HCT116 (cell line): ENCODE results near the gene ELL2. TPM values are rescaled to one million over a fixed set of nuclear protein-coding genes. Genes with fewer than 3 reads are reported as not detected.

Experiments
- ATAC-seq: fragments of 200-7000 bp; cut with Tn5 transposase; 2 replicates; pipeline ENCODE4 v1.9.1; 2020; ENCODE audit warnings: mild to moderate bottlenecking, moderate library complexity
- BruUV-seq: library from RNA; stranded (reverse); fragments of 400-500 nt; replicated peaks from 2 replicates; lab custom pipeline; 2021; lab: Mats Ljungman, UMichigan
- CTCF ChIA-PET: fragments of 300-600 bp; sonication (Branson Sonifier 250); formaldehyde crosslinking; loops from one replicate; lab custom pipeline; 2021; ENCODE audit warnings: antibody characterized with exemption; lab: Charles Lee
- POLR2A ChIA-PET: fragments of 300-600, 350-600 bp; sonication (Branson Sonifier 250); formaldehyde crosslinking; loops from one replicate; lab custom pipeline; 2021; ENCODE audit warnings: antibody characterized with exemption; lab: Charles Lee
- RAD21 ChIA-PET, 2 experiments: fragments of 300-600 bp; sonication (Branson Sonifier 250); formaldehyde crosslinking; loops; one replicate each; lab custom pipeline; 2023; ENCODE audit warnings: low total read pairs in 2 of 2; ENCODE audit not compliant: uncharacterized antibody in 2 of 2, unreplicated experiment in 2 of 2, low non-redundant PET in 1 of 2; lab: Charles Lee
- DNase-seq: peaks from one replicate; pipeline ENCODE4 v3.0.0-alpha.2; 2010; ENCODE audit warnings: low read depth, low spot score
- H2AFZ ChIP-seq: fragments of 200-600 bp; shearing (Covaris generic), sonication (generic); 2 replicates; pipeline ENCODE4 v1.6.1; 2017; ENCODE audit warnings: low read depth, mixed run types, mixed read lengths, antibody characterized with exemption, low read length; ENCODE audit not compliant: poor library complexity, severe bottlenecking
- H3K27ac ChIP-seq: 2 replicates; pipeline ENCODE4 v1.5.1; 2012; ENCODE audit warnings: low read depth, low read length
- H3K27me3 ChIP-seq: fragments of 200-600 bp; sonication (generic); 2 replicates; pipeline ENCODE4 v1.6.1; 2016; ENCODE audit warnings: mixed run types, low read length, mixed read lengths; ENCODE audit not compliant: insufficient read depth
- H3K36me3 ChIP-seq, 2 experiments: fragments of 200-500 bp in 1 of 2; fragments of 200-600 bp in 1 of 2; sonication (Bioruptor generic) in 1 of 2; sonication (generic) in 1 of 2; 2 replicates each; pipeline versions ENCODE4 v1.5.1 to v1.6.1; 2014 to 2016; ENCODE audit warnings: low read length in 2 of 2, inconsistent platforms in 1 of 2, mixed read lengths in 1 of 2, mixed run types in 1 of 2; ENCODE audit not compliant: insufficient read depth in 2 of 2, control insufficient read depth in 1 of 2
- H3K4me1 ChIP-seq, 2 experiments: fragments of 200-600 bp in 1 of 2; sonication (generic) in 1 of 2; 2 replicates each; pipeline versions ENCODE4 v1.5.1 to v1.6.1; 2012 to 2017; ENCODE audit warnings: low read length in 2 of 2, inconsistent platforms in 1 of 2, mild to moderate bottlenecking in 1 of 2, mixed read lengths in 1 of 2, mixed run types in 1 of 2, moderate library complexity in 1 of 2; ENCODE audit not compliant: insufficient read depth in 2 of 2, control insufficient read depth in 1 of 2
- H3K4me2 ChIP-seq: fragments of 200-600 bp; sonication (generic); 2 replicates; pipeline ENCODE4 v1.6.1; 2017; ENCODE audit warnings: mixed run types, low read length, mixed read lengths
- H3K4me3 ChIP-seq, 2 experiments: fragments of 200-600 bp in 1 of 2; sonication (generic) in 1 of 2; replicated peaks in 1 of 2; 2 replicates each; pipeline ENCODE4 v1.5.1; 2011 to 2016; ENCODE audit warnings: low read length in 2 of 2, control low read depth in 1 of 2, low read depth in 1 of 2, mild to moderate bottlenecking in 1 of 2, mixed read lengths in 1 of 2, mixed run types in 1 of 2
- H3K79me2 ChIP-seq: fragments of 200-600 bp; sonication (generic); 2 replicates; pipeline ENCODE4 v1.6.1; 2017; ENCODE audit warnings: mild to moderate bottlenecking, mixed run types, low read length, moderate library complexity, mixed read lengths; ENCODE audit not compliant: insufficient read depth
- H3K9ac ChIP-seq: fragments of 200-600 bp; sonication (generic); 2 replicates; pipeline ENCODE4 v1.6.1; 2016; ENCODE audit warnings: low read length, mixed read lengths
- H3K9me2 ChIP-seq: fragments of 200-600 bp; sonication (generic), shearing (Covaris generic); 2 replicates; pipeline ENCODE4 v1.6.1; 2017; ENCODE audit warnings: mixed run types, mild to moderate bottlenecking, moderate library complexity; ENCODE audit not compliant: insufficient read depth
- H3K9me3 ChIP-seq, 2 experiments: fragments of 200-500 bp in 1 of 2; fragments of 200-600 bp in 1 of 2; sonication (Bioruptor generic) in 1 of 2; sonication (generic) in 1 of 2; 2 replicates each; pipeline ENCODE4 v1.6.1; 2014 to 2017; ENCODE audit warnings: low read length in 2 of 2, mixed read lengths in 2 of 2, inconsistent platforms in 1 of 2, low read depth in 1 of 2, mild to moderate bottlenecking in 1 of 2, mixed run types in 1 of 2, moderate library complexity in 1 of 2; ENCODE audit not compliant: control insufficient read depth in 1 of 2, insufficient read depth in 1 of 2
- H4K20me1 ChIP-seq: fragments of 200-600 bp; sonication (generic), shearing (Covaris generic); 2 replicates; pipeline ENCODE4 v1.6.1; 2017; ENCODE audit warnings: mixed run types, mild to moderate bottlenecking, moderate library complexity; ENCODE audit not compliant: insufficient read depth
- CTCF ChIP-seq, 3 experiments: fragments of 200-600 bp in 1 of 3; sonication (generic) in 1 of 3; IDR thresholded peaks in 2 of 3; conservative IDR thresholded peaks in 1 of 3; 2 replicates each; pipeline ENCODE4 v1.5.1; 2012 to 2017; ENCODE audit warnings: low read depth in 2 of 3, low read length in 2 of 3, antibody characterized with exemption in 1 of 3, borderline replicate concordance in 1 of 3, control low read depth in 1 of 3, mild to moderate bottlenecking in 1 of 3, mixed read lengths in 1 of 3, mixed run types in 1 of 3, moderate library complexity in 1 of 3; ENCODE audit not compliant: insufficient read depth in 1 of 3
- FOSL1 ChIP-seq: IDR thresholded peaks from 2 replicates; pipeline ENCODE4 v1.6.1; 2012; ENCODE audit warnings: low read depth
- POLR2AphosphoS5 ChIP-seq: IDR thresholded peaks from 2 replicates; pipeline ENCODE4 v1.6.1; 2011; ENCODE audit warnings: mild to moderate bottlenecking, low read depth, low read length, moderate library complexity
- RAD21 ChIP-seq: IDR thresholded peaks from 2 replicates; pipeline ENCODE4 v1.6.1; 2012; ENCODE audit warnings: low read depth, mild to moderate bottlenecking
- SIN3A ChIP-seq: IDR thresholded peaks from 2 replicates; pipeline ENCODE4 v1.6.1; 2012; ENCODE audit warnings: low read depth
- SP1 ChIP-seq: IDR thresholded peaks from 2 replicates; pipeline ENCODE4 v1.6.1; 2012; ENCODE audit warnings: low read depth
- ZBTB33 ChIP-seq: IDR thresholded peaks from 2 replicates; pipeline ENCODE4 v1.6.1; 2011; ENCODE audit warnings: mild to moderate bottlenecking, low read length, moderate library complexity; ENCODE audit not compliant: insufficient replicate concordance; ENCODE audit errors: extremely low read depth
- intact Hi-C: fragments of 100-400 bp; cut with micrococcal nuclease; formaldehyde crosslinking; loops from 2 replicates; pipeline ENCODE4 v1.10.0; 2022
- total RNA-seq: library from RNA; stranded (reverse); gene quantifications from one replicate; pipeline ENCODE4 v1.2.1, GENCODE V29; 2021; ENCODE audit not compliant: unreplicated experiment

ELL2 gene
- total RNA-seq, 1 experiment from 2014 or later, result 29.8 TPM

- TF ChIP-seq SIN3A, result no peak
- no peak for TF ChIP-seq SP1
- no peak for TF ChIP-seq FOSL1
- no peak for TF ChIP-seq ZBTB33
- TF ChIP-seq POLR2AphosphoS5, result no peak
- TF ChIP-seq CTCF (IDR thresholded peaks at IDR 0.05 in 2 of 3, conservative IDR thresholded peaks at IDR 0.05 in 1 of 3; ENCODE audit: borderline replicate concordance in 1 of 3, insufficient read depth in 1 of 3, low read depth in 2 of 3, low read length in 2 of 3), result no peak
- no peak for TF ChIP-seq RAD21
- TF ChIP-seq, all 23 proteins: peak for 0
- H3K9me3 ChIP-seq, result no peaks in the 10 kb centered on the region
- no peaks in the 10 kb centered on the region for H3K79me2 ChIP-seq
- no peak overlapping the region for H3K27ac ChIP-seq
- H2AFZ ChIP-seq, result no peak overlapping the region
- RAD21 ChIA-PET, result no interaction called here
- H3K4me3 ChIP-seq, result no peak overlapping the region
- intact Hi-C loops, result no loop called here
- CTCF ChIA-PET, result no interaction called here
- no peak for DNase-seq
- H3K27me3 ChIP-seq, result no peaks in the 10 kb centered on the region
- H3K4me1 ChIP-seq, result no peaks in the 10 kb centered on the region; a peak in 1 of 4 replicates
- POLR2A ChIA-PET, result no interaction called here
- no peak for ATAC-seq
- no peaks in the 10 kb centered on the region for H3K9me2 ChIP-seq
- BruUV-seq, result no TSS peak
- H3K9ac ChIP-seq, result no peak overlapping the region
- no peak overlapping the region for H3K4me2 ChIP-seq
- no peaks in the 10 kb centered on the region for H4K20me1 ChIP-seq
- H3K36me3 ChIP-seq, result no peaks in the 10 kb centered on the region
Measured at GRCh38 chr5:95835682-95836385, 125.8 kb downstream of the ELL2 start.

Other genes with a start within 250 kb of the ELL2 start
- 84.3 TPM for gene RHOBTB3, start 230.5 kb downstream of the ELL2 start, total RNA-seq
- gene GLRX, start 139.1 kb downstream of the ELL2 start, total RNA-seq, result 29.3 TPM